HG03558 (cell line): ENCODE results near the gene PLEKHG4.

Experiments used
- ATAC-seq: cut with Tn5 transposase; IDR thresholded peaks from one replicate; pipeline ENCODE4 v1.9.1; 2021; ENCODE audit warnings: moderate number of reproducible peaks; ENCODE audit not compliant: unreplicated experiment; ENCODE audit errors: extremely low read depth

Gene PLEKHG4

GRCh38 chr16:67279296-67280089 is at the start of gene PLEKHG4:
Gene PLEKHG4 (plus strand): TSS chr16:67279532. CDS start chr16:67280045, 513 bp downstream.
- ATAC-seq = peak; percentile 43

GRCh38 chr16:67229906-67230808 is 49.2 kb upstream of the PLEKHG4 start:
- no peak for ATAC-seq

- ATAC-seq = no peak
These were observed 48.3 kb upstream of the PLEKHG4 start for GRCh38 chr16:67230809-67231660.

- no peak for ATAC-seq
These were observed 45.7 kb upstream of the PLEKHG4 start for GRCh38 chr16:67233596-67233995.

GRCh38 chr16:67234180-67234597 is 45.1 kb upstream of the PLEKHG4 start:
- ATAC-seq = no peak

GRCh38 chr16:67235816-67236562 is 43.3 kb upstream of the PLEKHG4 start:
- ATAC-seq = no peak

- no peak for ATAC-seq
These were observed 42.6 kb upstream of the PLEKHG4 start for GRCh38 chr16:67236563-67237395.

- ATAC-seq = no peak
These were observed 41.7 kb upstream of the PLEKHG4 start for GRCh38 chr16:67237396-67238277.

GRCh38 chr16:67238278-67238575 is 41.1 kb upstream of the PLEKHG4 start:
- no peak for ATAC-seq

- ATAC-seq = no peak
These were observed 40.4 kb upstream of the PLEKHG4 start for GRCh38 chr16:67238806-67239470.

- ATAC-seq = no peak
These were observed 38.8 kb upstream of the PLEKHG4 start for GRCh38 chr16:67240506-67240905.

- ATAC-seq = no peak
These were observed 38.1 kb upstream of the PLEKHG4 start for GRCh38 chr16:67241008-67241900.

- no peak for ATAC-seq
These were observed 37.1 kb upstream of the PLEKHG4 start for GRCh38 chr16:67242138-67242730.

- no peak for ATAC-seq
These were observed 35.9 kb upstream of the PLEKHG4 start for GRCh38 chr16:67243481-67243880.

GRCh38 chr16:67244387-67245185 is 34.7 kb upstream of the PLEKHG4 start:
- ATAC-seq = peak; percentile 36
